Panc1 (cell line): ENCODE data around the gene YPEL1.

Experiments used
- CTCF ChIP-seq: fragments of 450-650 bp; IDR thresholded peaks from 2 replicates; pipeline ENCODE4 v1.5.1; 2017; ENCODE audit warnings: mild to moderate bottlenecking
- POLR2AphosphoS5 ChIP-seq: IDR thresholded peaks from 2 replicates; pipeline ENCODE4 v1.6.1; 2012; ENCODE audit warnings: mild to moderate bottlenecking, low read depth, low read length, moderate library complexity
- REST ChIP-seq, 2 experiments: IDR thresholded peaks; 2 replicates each; pipeline ENCODE4 v1.6.1; 2011 to 2012; ENCODE audit warnings: low read depth in 2 of 2, control low read depth in 1 of 2, low read length in 1 of 2, mild to moderate bottlenecking in 1 of 2, moderate library complexity in 1 of 2; ENCODE audit not compliant: insufficient read depth in 1 of 2
- SIN3A ChIP-seq: IDR thresholded peaks from 2 replicates; pipeline ENCODE4 v1.6.1; 2012; ENCODE audit warnings: low read depth, mild to moderate bottlenecking, low read length, moderate library complexity, borderline replicate concordance; ENCODE audit not compliant: insufficient read depth
- TCF7L2 ChIP-seq: IDR thresholded peaks from 2 replicates; pipeline ENCODE4 v1.6.1; 2011; ENCODE audit warnings: mild to moderate bottlenecking, low read depth, low read length, inconsistent platforms

GRCh38 chr22:21650823-21651520 is 84.6 kb downstream of the YPEL1 start:
- TF ChIP-seq CTCF (no peak), POLR2AphosphoS5 (no peak), REST (IDR thresholded peaks at IDR 0.05; ENCODE audit: insufficient read depth in 1 of 2, low read depth in 2 of 2, low read length in 1 of 2) (no peak), TCF7L2 (no peak), SIN3A (no peak)
